Osteocyte (in vitro differentiated cells): ENCODE results near the gene SCARB1. TPM values are rescaled to one million over a fixed set of nuclear protein-coding genes. Genes with fewer than 3 reads are reported as not detected.

Source experiments
- DNase-seq: peaks from one replicate; pipeline ENCODE4 v3.0.0; 2021; ENCODE audit warnings: mixed read lengths; ENCODE audit not compliant: unreplicated experiment; ENCODE audit errors: extremely low spot score
- H3K27ac Mint-ChIP-seq: one replicate; pipeline ENCODE4 v1.8.0; 2021; ENCODE audit warnings: mild to moderate bottlenecking, mixed read lengths; ENCODE audit not compliant: unreplicated experiment
- H3K27me3 Mint-ChIP-seq: one replicate; pipeline ENCODE4 v1.8.0; 2021; ENCODE audit warnings: mixed read lengths; ENCODE audit not compliant: unreplicated experiment
- H3K36me3 Mint-ChIP-seq: one replicate; pipeline ENCODE4 v1.8.0; 2021; ENCODE audit warnings: mixed read lengths; ENCODE audit not compliant: unreplicated experiment
- H3K4me1 Mint-ChIP-seq: one replicate; pipeline ENCODE4 v1.8.0; 2021; ENCODE audit warnings: mixed read lengths; ENCODE audit not compliant: unreplicated experiment
- H3K4me3 Mint-ChIP-seq: one replicate; pipeline ENCODE4 v1.8.0; 2021; ENCODE audit warnings: mild to moderate bottlenecking, moderate library complexity, mixed read lengths; ENCODE audit not compliant: unreplicated experiment
- H3K9me3 Mint-ChIP-seq: one replicate; pipeline ENCODE4 v1.8.0; 2021; ENCODE audit warnings: mixed read lengths; ENCODE audit not compliant: unreplicated experiment
- CTCF ChIP-seq: fragments of 200-600 bp; sonication (generic); IDR thresholded peaks from 2 replicates; pipeline ENCODE4 v1.5.0; 2021; ENCODE audit warnings: antibody characterized with exemption, mild to moderate bottlenecking, moderate library complexity
- total RNA-seq: library from RNA; stranded (reverse); gene quantifications from 2 replicates; pipeline ENCODE4 v1.2.1, GENCODE V29; 2021

Gene SCARB1
- total RNA-seq, 1 donor from 2014 or later, result 27.1 TPM

- H3K27ac Mint-ChIP-seq, result peak overlapping the region; percentile 56
- DNase-seq, result no peak
Measured at GRCh38 chr12:124867401-124867930, 3.8 kb upstream of the SCARB1 start.

GRCh38 chr12:124866883-124867400 lies 3.3 kb upstream of the SCARB1 start:
- Mint-ChIP-seq H3K27ac (no peak overlapping the region), H3K27me3 (peaks cover 1% of the 10 kb centered on the region), H3K4me1 (peaks cover 20% of the 10 kb centered on the region), H3K4me3 (no peak overlapping the region), H3K36me3 (no peaks in the 10 kb centered on the region), H3K9me3 (no peaks in the 10 kb centered on the region)
- no peak for DNase-seq
- no peak for TF ChIP-seq CTCF

More at GRCh38 chr12:124867401-124867930, 3.8 kb upstream of the SCARB1 start:
- no peaks in the 10 kb centered on the region for H3K36me3 Mint-ChIP-seq
- H3K4me1 Mint-ChIP-seq, result peaks cover 15% of the 10 kb centered on the region
- H3K4me3 Mint-ChIP-seq, result no peak overlapping the region
- no peaks in the 10 kb centered on the region for H3K9me3 Mint-ChIP-seq
- TF ChIP-seq CTCF, result no peak
- peaks cover 2% of the 10 kb centered on the region for H3K27me3 Mint-ChIP-seq

GRCh38 chr12:124866195-124866882 lies 2.7 kb upstream of the SCARB1 start:
- H3K36me3 Mint-ChIP-seq, result no peaks in the 10 kb centered on the region
- no peaks in the 10 kb centered on the region for H3K9me3 Mint-ChIP-seq
- no peaks in the 10 kb centered on the region for H3K27me3 Mint-ChIP-seq
- no peak for DNase-seq
- H3K4me1 Mint-ChIP-seq, result peaks cover 26% of the 10 kb centered on the region
- TF ChIP-seq CTCF, result no peak
- no peak overlapping the region for H3K4me3 Mint-ChIP-seq
- no peak overlapping the region for H3K27ac Mint-ChIP-seq

- peaks cover 29% of the 10 kb centered on the region for H3K4me1 Mint-ChIP-seq
- no peak overlapping the region for H3K27ac Mint-ChIP-seq
Measured at GRCh38 chr12:124865728-124866127, 2.1 kb upstream of the SCARB1 start.

More at GRCh38 chr12:124865728-124866127, 2.1 kb upstream of the SCARB1 start:
- H3K4me3 Mint-ChIP-seq, result no peak overlapping the region
- no peaks in the 10 kb centered on the region for H3K9me3 Mint-ChIP-seq
- no peak for TF ChIP-seq CTCF
- no peaks in the 10 kb centered on the region for H3K27me3 Mint-ChIP-seq
- no peak for DNase-seq
- H3K36me3 Mint-ChIP-seq, result no peaks in the 10 kb centered on the region
